ENCODE results near the gene CES3.

- TF ChIP-seq ZFPM2 (CRISPR knock-in tag; IDR thresholded peaks at IDR 0.05), result no peak
- no peak for TF ChIP-seq GTF2F1 (IDR thresholded peaks at IDR 0.05; ENCODE audit: low read depth, low read length)
- TF ChIP-seq POLR2AphosphoS5 (IDR thresholded peaks at IDR 0.05; ENCODE audit: control insufficient read depth, insufficient read depth, low read depth, low read length), result no peak
- no peak for TF ChIP-seq ZNF165 (CRISPR knock-in tag; IDR thresholded peaks at IDR 0.05; ENCODE audit: borderline replicate concordance)
- TF ChIP-seq MYNN (IDR thresholded peaks at IDR 0.05), result no peak
- TF ChIP-seq MYNN (CRISPR knock-in tag; IDR thresholded peaks at IDR 0.05), result no peak
- no peak for TF ChIP-seq HLTF (IDR thresholded peaks at IDR 0.05)
- TF ChIP-seq HNRNPH1 (optimal IDR thresholded peaks at IDR 0.05; ENCODE audit: low read depth, low read length), result no peak
These were observed 35.7 kb upstream of the CES3 start, which contains the start of gene RRAD for GRCh38 chr16:66925322-66925840.

Data from K562 (cell line).